HG02798 (cell line): Measurements from ENCODE around the gene OR52E4.

Experiments
- ATAC-seq: cut with Tn5 transposase; IDR thresholded peaks from one replicate; pipeline ENCODE4 v1.9.1; 2021; ENCODE audit warnings: mild to moderate bottlenecking; ENCODE audit not compliant: unreplicated experiment, poor library complexity

The OR52E4 gene

GRCh38 chr11:5928811-5929210, 48.4 kb downstream of the OR52E4 start:
- ATAC-seq, result no peak

DNA sequence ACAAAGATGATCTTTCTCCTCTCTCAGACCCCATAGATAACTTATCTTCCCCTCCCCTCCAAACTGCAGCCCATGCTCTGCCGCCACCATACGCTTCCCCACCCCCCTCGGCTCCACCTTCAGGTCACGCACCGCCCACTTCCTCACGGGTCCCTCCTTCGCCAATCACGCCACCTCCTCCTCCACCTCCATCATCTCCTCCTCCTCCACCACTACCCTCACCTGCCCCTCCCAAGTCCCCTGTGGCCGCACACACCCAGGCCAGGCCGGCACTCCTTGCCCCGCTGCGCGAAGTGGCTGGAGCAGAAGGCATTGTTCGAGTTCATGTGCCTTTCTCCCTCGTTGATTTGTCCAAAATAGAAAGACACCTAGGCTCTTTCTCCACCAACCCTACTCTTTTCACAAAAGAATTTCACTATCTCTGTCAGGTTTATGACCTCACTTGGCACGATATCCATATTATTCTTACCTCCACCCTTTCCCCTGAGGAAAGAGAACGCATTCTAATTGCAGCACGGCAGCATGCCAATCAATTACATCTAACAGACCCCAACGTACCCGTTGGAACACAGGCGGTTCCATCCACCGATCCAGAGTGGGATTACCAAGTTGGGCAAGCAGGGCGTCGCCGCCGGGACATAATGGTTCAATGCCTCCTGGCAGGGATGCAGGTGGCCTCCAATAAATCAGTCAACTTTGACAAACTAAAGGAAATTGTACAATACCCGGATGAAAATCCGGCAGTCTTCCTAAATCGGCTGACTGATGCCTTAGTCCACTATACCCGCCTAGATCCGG, 49.3 kb downstream of the OR52E4 start:
- ATAC-seq, result no peak

DNA sequence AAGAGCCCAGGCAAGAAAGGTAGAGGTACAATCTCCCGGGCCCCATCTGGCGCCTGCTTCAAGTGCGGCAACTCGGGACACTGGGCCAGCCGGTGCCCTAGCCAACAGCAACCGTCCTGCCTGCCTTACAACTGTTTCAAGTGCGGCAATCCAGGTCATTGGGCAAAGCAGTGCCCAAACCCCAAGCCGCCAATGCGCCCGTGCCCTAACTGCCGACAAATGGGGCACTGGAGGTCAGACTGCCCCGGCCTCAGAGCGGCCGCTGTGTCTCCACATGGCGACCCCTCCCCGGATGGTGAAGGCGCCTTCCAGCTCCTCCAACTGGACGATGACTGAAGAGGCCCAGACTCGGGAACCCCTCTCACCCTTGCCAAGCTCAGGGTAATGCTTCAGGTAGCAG, 50.2 kb downstream of the OR52E4 start:
- no peak for ATAC-seq

GRCh38 chr11:5931061-5931460, 50.6 kb downstream of the OR52E4 start:
- no peak for ATAC-seq

DNA sequence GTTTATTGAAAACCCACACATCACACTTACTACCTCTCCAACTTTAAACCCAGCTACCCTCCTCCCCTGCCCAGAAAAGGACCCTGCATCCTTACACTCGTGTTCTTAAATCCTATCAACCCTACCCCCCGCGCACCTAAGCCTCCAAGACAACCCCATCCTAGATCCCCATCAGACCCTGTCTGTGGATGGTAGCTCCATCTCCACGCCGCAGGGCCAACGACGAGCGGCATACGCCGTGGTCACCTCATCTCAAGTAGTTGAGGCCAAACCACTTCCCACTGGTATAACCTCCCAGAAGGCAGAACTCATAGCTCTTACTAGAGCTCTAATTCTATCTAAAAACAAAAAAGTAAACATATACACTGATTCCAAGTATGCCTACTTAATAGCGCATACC, 52.2 kb downstream of the OR52E4 start:
- no peak for ATAC-seq

DNA sequence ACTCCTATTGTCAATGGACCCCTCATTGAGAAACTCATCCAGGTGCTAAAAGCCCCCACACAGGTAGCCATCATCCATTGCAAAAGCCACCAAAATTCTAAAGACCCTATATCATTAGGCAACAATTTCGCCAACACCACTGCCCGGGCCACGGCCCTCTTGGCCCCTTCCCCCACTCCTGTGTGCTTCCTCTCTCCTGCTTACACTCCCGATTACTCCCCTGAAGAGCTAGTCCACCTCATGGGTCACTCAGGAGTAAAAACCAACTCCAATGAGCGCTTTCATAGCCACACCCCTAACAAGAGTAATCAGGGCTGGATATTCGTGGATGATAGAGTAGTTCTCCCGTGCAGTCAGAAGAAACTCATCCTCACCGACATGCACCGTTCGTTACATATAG, 52.7 kb downstream of the OR52E4 start:
- ATAC-seq, result no peak
